Left ventricle myocardium inferior (tissue), 1 donor: Measurements from ENCODE around the gene UGT2B7. TPM values are rescaled to one million over a fixed set of nuclear protein-coding genes. Genes with fewer than 3 reads are reported as not detected.

Experiments used
- DNase-seq: peaks from one replicate; pipeline ENCODE4 v3.0.0-alpha.2; 2020
- H3K27ac ChIP-seq: fragments of 200-600 bp; replicated peaks from 2 replicates; pipeline ENCODE4 v1.8.0; 2021
- H3K27me3 ChIP-seq: fragments of 200-600 bp; 2 replicates; pipeline ENCODE4 v1.8.0; 2021; ENCODE audit warnings: low read depth
- H3K36me3 ChIP-seq: fragments of 200-600 bp; 2 replicates; pipeline ENCODE4 v1.8.0; 2021
- H3K4me1 ChIP-seq: fragments of 200-600 bp; 2 replicates; pipeline ENCODE4 v1.8.0; 2021
- H3K4me3 ChIP-seq: fragments of 200-600 bp; 2 replicates; pipeline ENCODE4 v1.8.0; 2021; ENCODE audit warnings: mild to moderate bottlenecking, moderate library complexity
- H3K9me3 ChIP-seq: fragments of 200-600 bp; replicated peaks from 2 replicates; pipeline ENCODE4 v1.8.0; 2021
- intact Hi-C: fragments of 100-400 bp; cut with micrococcal nuclease; formaldehyde crosslinking; loops from one replicate; pipeline ENCODE4 v1.11.0; 2022
- total RNA-seq: library from RNA; stranded (reverse); fragmentation: NEBNext Ultra II Directional; extraction: Animal tissue kit (Norgen Biotek cat#: 25700); gene quantifications from one replicate; pipeline ENCODE4 v1.2.1, GENCODE V29; 2021
- TF ChIP-seq, protein P1 (sequence below): fragments of 200-600 bp; IDR thresholded peaks from 2 replicates; pipeline ENCODE4 v1.8.0; 2021; ENCODE audit warnings: antibody characterized with exemption, mild to moderate bottlenecking, borderline replicate concordance
- donor health status: DM: no; HTN: yes; CAD: no; lungs with severe emphysema.

Gene UGT2B7
- total RNA-seq, 1 donor from 2014 or later: not detected

DNA sequence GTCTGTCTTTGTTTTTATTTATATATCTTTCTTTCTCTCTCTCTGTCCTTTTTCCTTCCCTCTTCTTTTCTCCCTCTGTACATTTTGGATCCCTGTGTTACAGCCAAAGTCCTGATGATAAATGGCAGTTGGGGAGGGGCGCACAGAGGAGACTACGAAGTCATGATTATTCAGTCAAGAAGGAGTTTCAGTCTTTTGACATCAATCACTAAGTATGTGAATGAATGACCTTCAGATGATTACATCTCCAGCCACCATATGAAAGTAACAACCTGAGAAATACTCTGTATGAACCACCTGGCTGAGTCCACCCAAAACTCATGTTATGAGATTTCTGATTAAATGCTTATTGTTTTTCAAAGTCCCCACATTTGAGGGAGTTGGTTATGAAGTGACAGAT, 45.0 kb downstream of the UGT2B7 start:
- H3K36me3 ChIP-seq: no peaks in the 10 kb centered on the region
- H3K9me3 ChIP-seq: no peaks in the 10 kb centered on the region
- intact Hi-C loops: no loop called here
- no peak for DNase-seq
- TF ChIP-seq, protein P1, sequence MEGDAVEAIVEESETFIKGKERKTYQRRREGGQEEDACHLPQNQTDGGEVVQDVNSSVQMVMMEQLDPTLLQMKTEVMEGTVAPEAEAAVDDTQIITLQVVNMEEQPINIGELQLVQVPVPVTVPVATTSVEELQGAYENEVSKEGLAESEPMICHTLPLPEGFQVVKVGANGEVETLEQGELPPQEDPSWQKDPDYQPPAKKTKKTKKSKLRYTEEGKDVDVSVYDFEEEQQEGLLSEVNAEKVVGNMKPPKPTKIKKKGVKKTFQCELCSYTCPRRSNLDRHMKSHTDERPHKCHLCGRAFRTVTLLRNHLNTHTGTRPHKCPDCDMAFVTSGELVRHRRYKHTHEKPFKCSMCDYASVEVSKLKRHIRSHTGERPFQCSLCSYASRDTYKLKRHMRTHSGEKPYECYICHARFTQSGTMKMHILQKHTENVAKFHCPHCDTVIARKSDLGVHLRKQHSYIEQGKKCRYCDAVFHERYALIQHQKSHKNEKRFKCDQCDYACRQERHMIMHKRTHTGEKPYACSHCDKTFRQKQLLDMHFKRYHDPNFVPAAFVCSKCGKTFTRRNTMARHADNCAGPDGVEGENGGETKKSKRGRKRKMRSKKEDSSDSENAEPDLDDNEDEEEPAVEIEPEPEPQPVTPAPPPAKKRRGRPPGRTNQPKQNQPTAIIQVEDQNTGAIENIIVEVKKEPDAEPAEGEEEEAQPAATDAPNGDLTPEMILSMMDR: no peak
- no peaks in the 10 kb centered on the region for H3K27me3 ChIP-seq
- no peak overlapping the region for H3K4me3 ChIP-seq
- no peaks in the 10 kb centered on the region for H3K4me1 ChIP-seq
- H3K27ac ChIP-seq: no peak overlapping the region

DNA sequence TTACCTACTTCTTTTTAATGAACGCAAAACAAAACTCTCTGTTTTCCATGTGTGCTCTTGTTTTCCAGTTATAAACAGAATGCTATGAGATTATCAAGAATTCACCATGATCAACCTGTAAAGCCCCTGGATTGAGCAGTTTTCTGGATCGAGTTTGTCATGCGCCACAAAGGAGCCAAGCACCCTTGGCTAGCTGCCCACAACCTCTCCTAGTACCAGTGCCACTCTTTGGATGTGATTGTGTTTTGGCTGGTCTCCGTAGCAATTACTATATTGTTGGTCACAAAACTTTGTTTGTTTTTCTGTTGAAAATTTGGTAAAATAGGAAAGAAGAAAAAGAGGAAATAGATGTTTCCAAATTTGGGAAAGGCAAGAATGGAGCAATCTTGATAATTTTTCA, 51.1 kb downstream of the UGT2B7 start:
- Histone ChIP-seq H3K27ac (no peak overlapping the region), H3K36me3 (no peaks in the 10 kb centered on the region), H3K4me1 (no peaks in the 10 kb centered on the region), H3K4me3 (no peak overlapping the region), H3K27me3 (no peaks in the 10 kb centered on the region), H3K9me3 (no peaks in the 10 kb centered on the region)
- intact Hi-C loops: no loop called here
- TF ChIP-seq, protein P1: no peak
- no peak for DNase-seq

DNA sequence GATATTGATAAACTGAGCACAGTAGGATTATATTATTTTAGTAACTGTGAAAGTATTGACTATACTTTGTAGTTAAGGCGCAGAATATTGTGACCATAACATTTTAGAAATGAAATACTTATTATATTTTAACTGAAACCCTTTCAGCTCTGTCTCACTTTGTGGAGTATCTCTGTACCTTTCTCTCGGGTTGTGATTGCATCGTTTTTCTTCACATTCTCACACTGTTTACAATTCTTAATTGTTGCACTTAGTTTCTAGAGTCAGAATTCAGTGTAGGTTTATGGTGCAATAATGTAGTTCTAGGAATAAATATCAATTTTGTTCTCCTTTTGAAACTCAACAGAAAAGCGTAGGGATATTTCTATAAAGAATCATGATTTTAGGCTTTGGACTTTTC, 57.7 kb downstream of the UGT2B7 start:
- TF ChIP-seq, protein P1: no peak

DNA sequence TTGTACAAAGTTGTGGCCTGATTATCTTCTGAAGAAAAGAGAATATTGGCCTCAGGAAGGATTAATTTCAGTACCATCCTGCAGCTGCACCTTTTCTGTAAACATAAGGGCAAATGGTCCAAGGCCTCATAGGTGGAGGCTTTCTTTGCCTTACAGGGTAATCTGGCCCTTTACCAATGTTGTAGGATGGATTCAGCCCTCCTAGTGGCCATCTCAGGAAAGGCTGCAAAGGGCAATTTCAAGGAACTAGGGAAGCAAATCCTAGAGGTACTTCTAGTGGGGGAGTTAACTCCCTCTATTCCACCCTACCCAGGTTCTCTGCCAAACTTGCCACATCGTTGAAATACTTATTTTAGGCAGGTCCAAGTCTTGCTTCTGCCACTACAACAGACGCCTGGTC, 60.6 kb downstream of the UGT2B7 start:
- H3K36me3 ChIP-seq: no peaks in the 10 kb centered on the region
- intact Hi-C loops: no loop called here
- TF ChIP-seq, protein P1: no peak
- H3K4me3 ChIP-seq: no peak overlapping the region
- H3K27me3 ChIP-seq: no peaks in the 10 kb centered on the region
- H3K9me3 ChIP-seq: no peaks in the 10 kb centered on the region
- H3K4me1 ChIP-seq: no peaks in the 10 kb centered on the region
- H3K27ac ChIP-seq: no peak overlapping the region
- no peak for DNase-seq

More for the DNA sequence above, 57.7 kb downstream of the UGT2B7 start:
- H3K27me3 ChIP-seq: no peaks in the 10 kb centered on the region
- no peak overlapping the region for H3K27ac ChIP-seq
- no peaks in the 10 kb centered on the region for H3K9me3 ChIP-seq
- no peak overlapping the region for H3K4me3 ChIP-seq
- no peaks in the 10 kb centered on the region for H3K36me3 ChIP-seq
- intact Hi-C loops: no loop called here
- H3K4me1 ChIP-seq: no peaks in the 10 kb centered on the region
- no peak for DNase-seq

Other genes with a start within 250 kb of the UGT2B7 start
- not detected for gene UGT2A3, start 144.7 kb upstream of the UGT2B7 start, total RNA-seq
- not detected for gene UGT2B11, start 118.3 kb downstream of the UGT2B7 start, total RNA-seq
- not detected for gene UGT2B28, start 184.0 kb downstream of the UGT2B7 start, total RNA-seq